ENCODE results near the gene ADRB1. TPM values are rescaled to one million over a fixed set of nuclear protein-coding genes. Genes with fewer than 3 reads are reported as not detected.

The ADRB1 gene
- total and polyA plus RNA-seq, 2 donors (not counting 3 experiments of a cell fraction or from before 2014, with no cell fraction given) = 0.23 to 0.97 TPM

- H3K79me2 ChIP-seq (ENCODE audit: control insufficient read depth, insufficient read depth, low read length) = no peaks in the 10 kb centered on the region
- H3K36me3 ChIP-seq (ENCODE audit: control insufficient read depth in 2 of 2, extremely low read depth in 1 of 2, insufficient read depth in 2 of 2, low read length in 2 of 2) = no peaks in the 10 kb centered on the region
- TF ChIP-seq EZH2 (IDR thresholded peaks at IDR 0.05; ENCODE audit: borderline replicate concordance, low read depth, low read length, severe bottlenecking) = no peak
- TF ChIP-seq POLR2AphosphoS5 (IDR thresholded peaks at IDR 0.05; ENCODE audit: insufficient read depth, low read depth, low read length) = no peak
- no peak for TF ChIP-seq JUN (IDR thresholded peaks at IDR 0.05; ENCODE audit: borderline replicate concordance, insufficient read depth, insufficient read length, low read depth)
- TF ChIP-seq CTCF (IDR thresholded peaks at IDR 0.05; ENCODE audit: extremely low read depth in 1 of 2, insufficient read depth in 1 of 2, low read depth in 1 of 2, low read length in 2 of 2) = no peak
- no peak for TF ChIP-seq GATA2 (IDR thresholded peaks at IDR 0.05; ENCODE audit: insufficient read depth, insufficient read length, low read depth, low read length)
- no peak for TF ChIP-seq MAX (IDR thresholded peaks at IDR 0.05; ENCODE audit: insufficient read depth, insufficient read length)
- no peak for TF ChIP-seq FOS (IDR thresholded peaks at IDR 0.05; ENCODE audit: borderline replicate concordance, insufficient read depth, low read length)
- no peak for TF ChIP-seq POLR2A (IDR thresholded peaks at IDR 0.05; ENCODE audit: low read depth, low read length)
- TF ChIP-seq MYC (IDR thresholded peaks at IDR 0.05; ENCODE audit: low read depth, low read length) = no peak
- H3K27ac ChIP-seq (ENCODE audit: insufficient read depth, low read depth, low read length) = no peak overlapping the region
- H2AFZ ChIP-seq (ENCODE audit: low read depth, low read length) = no peak overlapping the region
- no peak overlapping the region for H3K4me3 ChIP-seq (replicated peaks in 1 of 3; ENCODE audit: insufficient read depth in 1 of 3, low read depth in 1 of 3, low read length in 3 of 3)
- H3K4me2 ChIP-seq (ENCODE audit: insufficient read depth, low read length) = no peak overlapping the region
- no peaks in the 10 kb centered on the region for H3K27me3 ChIP-seq (ENCODE audit: control insufficient read depth in 2 of 2, insufficient read depth in 2 of 2, low read length in 2 of 2)
- dilution Hi-C loops (cut with MboI; ENCODE audit: extremely low pct_ligation_motif_present, low sequenced_read_pairs) = no loop called here
- H3K9ac ChIP-seq (replicated peaks; ENCODE audit: extremely low read depth, insufficient read depth, low read length) = no peak overlapping the region
- no peaks in the 10 kb centered on the region for H3K4me1 ChIP-seq (ENCODE audit: control insufficient read depth, extremely low read depth, insufficient read depth, low read length)
- no peak for FAIRE-seq
- H3K9me1 ChIP-seq (replicated peaks; ENCODE audit: control insufficient read depth, extremely low read depth, insufficient read depth, low read length) = no peaks in the 10 kb centered on the region
- no TSS peak for BruUV-seq (replicated peaks)
- no peaks in the 10 kb centered on the region for H4K20me1 ChIP-seq (replicated peaks; ENCODE audit: control insufficient read depth, extremely low read depth, insufficient read depth, low read length)
- intact Hi-C loops (cut with micrococcal nuclease) = no loop called here
- DNase-seq (ENCODE audit: low read depth, low spot score) = no peak
- POLR2A ChIA-PET = no interaction called here
- CTCF ChIA-PET = no interaction called here
- no peaks in the 10 kb centered on the region for H3K9me3 ChIP-seq (replicated peaks; ENCODE audit: control insufficient read depth, insufficient read depth, low read length)
These were observed 43.1 kb upstream of the ADRB1 start for GRCh38 chr10:114000457-114001010.

All from endothelial cell of umbilical vein (primary cell).